NCI-H345 (cell line): ENCODE measurements around the gene OR10P1.
"Not testable (repeated sequence)": the region's sequence is repeated elsewhere in the genome, so short reads cannot be mapped to it uniquely, and the experiment has no call there.

ENCODE experiments used
- DNase-seq: peaks from one replicate; lab custom pipeline; 2025; lab: John Stamatoyannopoulos, UW

The OR10P1 gene, protein sequence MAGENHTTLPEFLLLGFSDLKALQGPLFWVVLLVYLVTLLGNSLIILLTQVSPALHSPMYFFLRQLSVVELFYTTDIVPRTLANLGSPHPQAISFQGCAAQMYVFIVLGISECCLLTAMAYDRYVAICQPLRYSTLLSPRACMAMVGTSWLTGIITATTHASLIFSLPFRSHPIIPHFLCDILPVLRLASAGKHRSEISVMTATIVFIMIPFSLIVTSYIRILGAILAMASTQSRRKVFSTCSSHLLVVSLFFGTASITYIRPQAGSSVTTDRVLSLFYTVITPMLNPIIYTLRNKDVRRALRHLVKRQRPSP

GRCh38 chr12:55636853-55637252 is at the start of gene OR10P1:
TSS of gene OR10P1 (plus strand) at chr12:55636892. CDS start at chr12:55636892, 0 bp downstream.
- DNase-seq: no peak

GRCh38 chr12:55590152-55590551 is 46.5 kb upstream of the OR10P1 start:
- DNase-seq: not testable (repeated sequence)

DNA sequence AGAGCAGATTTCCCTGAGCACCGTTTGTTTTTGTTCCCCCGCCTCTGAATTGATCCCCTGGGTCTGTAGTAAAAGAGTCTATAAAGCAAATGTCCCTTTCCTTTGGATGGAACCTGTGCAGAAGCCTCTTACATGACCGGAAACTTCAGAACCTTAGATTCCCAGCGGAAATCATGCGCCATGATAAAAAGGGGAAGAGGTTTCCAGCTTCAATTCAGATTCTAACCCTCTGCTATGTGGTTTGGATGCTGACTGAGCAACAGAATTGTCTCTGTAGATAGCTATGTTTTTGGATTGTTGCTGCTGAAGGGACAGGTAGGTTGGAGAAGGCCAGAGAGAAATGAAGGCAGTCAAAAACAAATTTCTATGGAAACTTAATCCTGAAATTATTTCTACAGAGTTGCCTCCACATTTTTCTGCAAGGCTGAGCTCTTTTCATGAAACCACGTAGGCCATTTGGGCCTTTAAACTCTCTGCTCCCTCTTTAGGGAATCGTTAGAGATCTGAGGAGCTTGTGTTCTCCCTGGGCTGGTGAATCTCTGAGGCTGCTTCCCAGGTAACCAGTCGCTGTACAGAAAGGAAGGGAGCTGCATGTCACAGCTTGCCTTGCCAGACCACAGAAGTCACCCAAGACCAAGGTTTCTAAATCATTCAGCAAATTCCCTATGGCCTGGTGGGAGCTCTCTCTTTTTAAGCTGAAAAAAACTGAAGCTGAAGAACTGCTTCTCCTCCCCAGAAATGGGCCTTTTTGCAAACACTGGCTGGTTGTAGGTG is 28.7 kb upstream of the OR10P1 start:
- DNase-seq: no peak

- no peak for DNase-seq
Measured at GRCh38 chr12:55610598-55610997, 26.1 kb upstream of the OR10P1 start.

DNA sequence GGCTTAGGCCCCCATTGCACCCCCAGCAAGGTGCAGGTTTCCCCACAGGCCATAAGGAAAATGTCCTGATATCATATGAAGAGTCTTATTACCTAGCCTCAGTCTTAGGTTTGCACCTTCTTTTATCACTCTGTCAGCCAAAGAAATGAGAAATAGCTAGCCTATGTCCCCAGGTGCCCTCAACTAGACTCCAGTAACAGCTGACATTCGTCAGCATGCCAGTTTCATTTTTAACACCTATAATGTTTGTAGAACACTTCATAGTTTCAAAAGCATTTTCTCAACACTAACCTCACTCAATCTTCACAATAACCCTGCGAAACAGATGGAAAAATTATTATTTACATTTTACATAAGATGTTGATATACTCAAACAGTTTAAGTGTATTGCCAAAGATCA is 24.0 kb upstream of the OR10P1 start:
- no peak for DNase-seq

- no peak for DNase-seq
Measured at GRCh38 chr12:55614764-55615163, 21.9 kb upstream of the OR10P1 start.

GRCh38 chr12:55619354-55620138 is 17.1 kb upstream of the OR10P1 start:
- peak; percentile 78 for DNase-seq

GRCh38 chr12:55624056-55624455 is 12.6 kb upstream of the OR10P1 start:
- no peak for DNase-seq

GRCh38 chr12:55626154-55626553 is 10.5 kb upstream of the OR10P1 start:
- DNase-seq: no peak

DNA sequence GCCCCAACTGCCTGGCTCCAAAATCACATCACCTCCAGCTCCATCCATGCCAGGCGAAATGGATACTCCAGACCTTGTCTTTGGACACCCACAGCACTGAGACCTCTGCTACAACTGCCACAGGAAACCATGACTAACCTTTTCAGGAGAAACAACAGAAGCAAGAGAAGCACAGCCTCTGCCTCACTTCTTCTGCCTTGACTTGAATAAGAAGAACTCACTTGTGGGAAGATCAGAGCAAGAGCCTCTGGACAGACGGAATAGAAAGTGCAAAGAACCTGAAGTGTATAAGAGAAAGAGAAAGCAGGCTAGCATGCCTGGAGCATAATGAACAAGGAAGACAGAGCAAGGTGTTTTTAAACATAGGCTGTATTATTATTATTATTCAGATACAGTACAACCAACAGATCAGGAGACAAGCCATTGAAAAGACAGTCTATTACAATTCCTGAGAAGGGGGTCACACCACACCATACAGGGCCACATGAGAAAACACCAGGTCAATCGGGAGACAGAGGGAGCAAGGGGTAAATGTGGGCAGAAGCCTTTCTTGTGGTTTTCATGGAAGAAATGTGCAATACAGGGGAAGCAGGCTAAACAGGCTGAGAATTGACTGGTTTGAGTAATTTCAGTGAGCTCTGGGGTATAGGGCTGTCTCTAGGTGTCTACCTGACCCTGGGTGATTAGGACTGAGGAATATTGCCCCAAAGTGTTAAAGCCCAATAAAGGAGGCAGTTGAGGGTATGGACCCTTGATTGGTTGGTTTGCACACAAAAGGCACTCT is 7.4 kb upstream of the OR10P1 start:
- no peak for DNase-seq

DNA sequence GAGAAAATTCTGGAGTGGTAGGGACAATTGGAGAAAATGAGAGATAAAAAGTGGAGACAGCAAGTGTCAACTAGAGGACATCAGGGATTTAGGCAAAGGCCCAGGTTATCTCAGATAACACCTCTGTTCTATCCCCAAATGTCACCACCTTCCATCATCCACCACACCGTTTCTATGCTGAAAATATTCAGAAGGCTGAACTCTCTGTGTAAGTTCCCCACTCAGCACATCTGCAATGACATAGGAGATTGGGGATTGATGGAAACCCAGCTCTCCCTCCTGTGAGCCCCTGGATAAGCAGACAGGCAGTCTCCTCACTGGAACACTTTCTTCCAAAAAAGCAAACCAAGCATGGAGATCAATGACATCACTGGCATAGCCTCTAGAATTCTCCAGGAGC is 5.6 kb upstream of the OR10P1 start:
- no peak for DNase-seq

GRCh38 chr12:55631733-55632132 is 5.0 kb upstream of the OR10P1 start:
- no peak for DNase-seq

DNA sequence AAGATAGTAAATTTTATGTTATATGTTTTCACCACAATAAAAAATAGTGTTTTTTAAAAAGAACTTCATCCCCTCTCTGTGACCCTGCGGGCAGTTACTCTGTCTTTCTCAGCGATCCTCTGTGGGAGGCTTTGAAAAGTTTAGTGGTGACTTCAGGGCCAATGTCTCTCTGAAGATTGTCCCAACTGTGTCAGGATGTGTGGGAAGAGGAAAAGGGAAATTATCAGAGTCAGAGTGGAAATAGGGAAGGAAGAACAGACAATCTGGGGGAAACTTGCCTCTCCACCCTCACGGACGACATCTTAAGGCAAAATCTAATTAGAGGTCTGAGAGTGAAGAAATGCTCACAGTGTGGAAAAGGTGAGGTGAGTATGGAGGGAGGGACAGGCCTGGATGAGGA is 3.5 kb upstream of the OR10P1 start:
- DNase-seq: no peak

GRCh38 chr12:55636116-55636655 is 506 bp upstream of the OR10P1 start:
- DNase-seq: no peak

DNA sequence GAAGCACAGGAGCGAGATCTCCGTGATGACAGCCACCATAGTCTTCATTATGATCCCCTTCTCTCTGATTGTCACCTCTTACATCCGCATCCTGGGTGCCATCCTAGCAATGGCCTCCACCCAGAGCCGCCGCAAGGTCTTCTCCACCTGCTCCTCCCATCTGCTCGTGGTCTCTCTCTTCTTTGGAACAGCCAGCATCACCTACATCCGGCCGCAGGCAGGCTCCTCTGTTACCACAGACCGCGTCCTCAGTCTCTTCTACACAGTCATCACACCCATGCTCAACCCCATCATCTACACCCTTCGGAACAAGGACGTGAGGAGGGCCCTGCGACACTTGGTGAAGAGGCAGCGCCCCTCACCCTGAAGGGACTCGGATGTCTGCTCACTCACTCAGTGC is 775 bp downstream of the OR10P1 start:
- DNase-seq: no peak

GRCh38 chr12:55641595-55641994 is 4.9 kb downstream of the OR10P1 start:
- no peak for DNase-seq

GRCh38 chr12:55642267-55642666 is 5.6 kb downstream of the OR10P1 start:
- DNase-seq: no peak

- no peak for DNase-seq
Measured at GRCh38 chr12:55642669-55643068, 6.0 kb downstream of the OR10P1 start.

DNA sequence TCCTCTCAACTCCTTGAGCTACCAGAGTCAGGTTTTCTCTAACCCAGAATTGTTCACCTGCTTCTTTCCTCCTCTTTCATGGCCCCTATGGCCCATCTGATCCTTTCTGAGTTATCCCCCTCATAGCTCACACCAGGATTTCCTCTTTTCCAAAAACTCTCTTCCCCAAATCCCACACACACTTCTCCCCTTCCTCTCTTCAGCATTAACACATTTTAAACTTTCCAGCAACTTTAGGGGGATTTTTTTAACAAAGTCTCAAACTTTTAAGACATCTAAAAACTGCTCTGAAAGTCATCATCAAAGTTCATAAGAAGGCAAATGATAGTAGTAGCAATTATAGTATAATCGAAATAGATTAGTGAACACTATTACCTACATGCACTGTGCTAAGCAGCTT is 7.9 kb downstream of the OR10P1 start:
- no peak for DNase-seq

GRCh38 chr12:55647027-55647426 is 10.3 kb downstream of the OR10P1 start:
- DNase-seq: no peak

GRCh38 chr12:55650620-55651298 is 14.1 kb downstream of the OR10P1 start:
- not testable (repeated sequence) for DNase-seq
